ENCODE data around the gene BCO1. TPM values are rescaled to one million over a fixed set of nuclear protein-coding genes. Genes with fewer than 3 reads are reported as not detected.

BCO1 gene
- total RNA-seq, 1 experiment from 2014 or later, result not detected

DNA sequence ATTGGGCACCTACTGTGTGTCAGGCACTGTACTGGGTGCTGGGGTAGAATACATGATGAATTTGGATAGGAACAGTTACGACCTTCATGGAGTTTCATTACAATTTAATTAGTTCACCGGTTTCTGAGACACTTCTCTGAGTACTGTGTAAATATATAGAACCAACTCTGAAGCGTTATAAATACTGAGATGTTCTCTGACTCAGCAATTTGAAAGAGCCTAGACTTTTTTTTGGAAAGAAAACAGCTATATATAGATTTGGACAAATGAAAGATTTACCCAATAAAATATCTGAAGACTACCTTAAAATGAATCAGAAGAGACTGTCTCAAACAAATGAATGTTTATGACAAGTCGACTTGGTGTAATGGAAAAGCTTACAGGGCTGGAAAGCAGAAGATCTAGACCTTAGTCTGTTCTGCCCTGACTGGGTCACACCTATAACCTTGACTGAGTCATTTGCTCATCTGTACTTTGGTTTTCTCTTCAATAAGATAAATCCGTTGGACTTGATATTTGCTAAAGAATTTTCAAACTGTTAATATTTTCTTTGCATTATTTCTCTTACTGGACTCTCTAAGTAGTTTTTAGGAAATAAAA is 71.7 kb downstream of the BCO1 start:
- H3K36me3 ChIP-seq (ENCODE audit: insufficient read depth, low read length), result no peaks in the 10 kb centered on the region
- no peak for DNase-seq
- no peak overlapping the region for H2AFZ ChIP-seq (ENCODE audit: low read length)
- peaks cover 12% of the 10 kb centered on the region for H3K79me2 ChIP-seq (ENCODE audit: low read length)
- no peaks in the 10 kb centered on the region for H3K27me3 ChIP-seq (ENCODE audit: low read length)
- no peak overlapping the region for H3K27ac ChIP-seq (ENCODE audit: low read length)
- H3K4me1 ChIP-seq (ENCODE audit: low read length), result peaks cover 11% of the 10 kb centered on the region
- H3K9me2 ChIP-seq (replicated peaks; ENCODE audit: insufficient read depth, low read length), result no peaks in the 10 kb centered on the region
- H4K20me1 ChIP-seq (ENCODE audit: insufficient read depth, low read depth, low read length), result 0 out of 2 replicates have a peak, but pooled peaks cover 11% of the 10 kb centered on the region
- no peak overlapping the region for H3K4me2 ChIP-seq (ENCODE audit: low read depth, low read length, poor library complexity, severe bottlenecking)
- H3K9ac ChIP-seq (ENCODE audit: low read length), result no peak overlapping the region
- no peaks in the 10 kb centered on the region for H3K9me3 ChIP-seq (ENCODE audit: low read length)
- no peak overlapping the region for H3K4me3 ChIP-seq (ENCODE audit: low read length)

DNA sequence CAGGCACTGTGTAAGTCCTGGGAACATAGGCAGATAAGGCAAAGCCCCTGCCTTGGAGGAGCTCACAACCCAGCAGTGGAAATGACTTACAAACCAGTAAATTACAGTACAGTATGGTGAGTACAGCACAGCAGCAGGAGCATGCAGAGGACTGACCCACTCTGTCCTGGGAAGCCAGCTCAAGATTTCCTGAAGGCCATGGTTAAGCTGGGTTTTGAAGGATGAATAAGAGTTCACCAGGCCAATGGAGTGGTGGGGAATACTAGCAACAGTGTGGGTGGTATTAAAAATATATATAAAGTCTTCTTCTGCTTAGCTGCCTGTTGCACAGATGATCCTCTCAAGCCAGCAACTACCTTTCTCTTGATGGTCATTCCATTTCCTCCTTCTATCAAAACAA is 73.3 kb downstream of the BCO1 start:
- Histone ChIP-seq H3K27me3 (ENCODE audit: low read length) (no peaks in the 10 kb centered on the region), H4K20me1 (ENCODE audit: insufficient read depth, low read depth, low read length) (peaks cover 19% of the 10 kb centered on the region; the same call in 1 of the 2 replicates), H3K4me3 (ENCODE audit: low read length) (no peak overlapping the region), H3K27ac (ENCODE audit: low read length) (no peak overlapping the region), H3K4me2 (ENCODE audit: low read depth, low read length, poor library complexity, severe bottlenecking) (no peak overlapping the region), H3K36me3 (ENCODE audit: insufficient read depth, low read length) (no peaks in the 10 kb centered on the region), H3K4me1 (ENCODE audit: low read length) (peaks cover 18% of the 10 kb centered on the region), H3K9me3 (ENCODE audit: low read length) (no peaks in the 10 kb centered on the region), H3K79me2 (ENCODE audit: low read length) (peaks cover 15% of the 10 kb centered on the region), H3K9me2 (replicated peaks; ENCODE audit: insufficient read depth, low read length) (no peaks in the 10 kb centered on the region), H3K9ac (ENCODE audit: low read length) (no peak overlapping the region), H2AFZ (ENCODE audit: low read length) (no peak overlapping the region)
- no peak for DNase-seq

GRCh38 chr16:81313701-81314602 is 75.5 kb downstream of the BCO1 start:
- Histone ChIP-seq H3K9me3 (ENCODE audit: low read length) (no peaks in the 10 kb centered on the region), H3K79me2 (ENCODE audit: low read length) (peaks cover 17% of the 10 kb centered on the region), H3K27me3 (ENCODE audit: low read length) (no peaks in the 10 kb centered on the region), H4K20me1 (ENCODE audit: insufficient read depth, low read depth, low read length) (peaks cover 32% of the 10 kb centered on the region), H3K27ac (ENCODE audit: low read length) (no peak overlapping the region), H3K4me3 (ENCODE audit: low read length) (peak overlapping the region; percentile 86), H3K9ac (ENCODE audit: low read length) (peak overlapping the region; percentile 83), H3K4me2 (ENCODE audit: low read depth, low read length, poor library complexity, severe bottlenecking) (peak overlapping the region; percentile 94), H2AFZ (ENCODE audit: low read length) (peak overlapping the region; percentile 94), H3K36me3 (ENCODE audit: insufficient read depth, low read length) (no peaks in the 10 kb centered on the region), H3K9me2 (replicated peaks; ENCODE audit: insufficient read depth, low read length) (no peaks in the 10 kb centered on the region), H3K4me1 (ENCODE audit: low read length) (peaks cover 18% of the 10 kb centered on the region)
- no peak for DNase-seq

GRCh38 chr16:81314603-81315270 is 76.2 kb downstream of the BCO1 start, which contains the start of gene GAN:
Gene GAN, plus strand, starts transcription at chr16:81314962. Its CDS starts 152 bp downstream, at chr16:81315114.
- peak within 1 kb of the TSS; percentile 94 for H3K4me2 ChIP-seq (ENCODE audit: low read depth, low read length, poor library complexity, severe bottlenecking)
- H3K79me2 ChIP-seq (ENCODE audit: low read length), result peaks cover 22% of the 10 kb centered on the region
- H3K4me3 ChIP-seq (ENCODE audit: low read length), result peak within 1 kb of the TSS; percentile 86

DNA sequence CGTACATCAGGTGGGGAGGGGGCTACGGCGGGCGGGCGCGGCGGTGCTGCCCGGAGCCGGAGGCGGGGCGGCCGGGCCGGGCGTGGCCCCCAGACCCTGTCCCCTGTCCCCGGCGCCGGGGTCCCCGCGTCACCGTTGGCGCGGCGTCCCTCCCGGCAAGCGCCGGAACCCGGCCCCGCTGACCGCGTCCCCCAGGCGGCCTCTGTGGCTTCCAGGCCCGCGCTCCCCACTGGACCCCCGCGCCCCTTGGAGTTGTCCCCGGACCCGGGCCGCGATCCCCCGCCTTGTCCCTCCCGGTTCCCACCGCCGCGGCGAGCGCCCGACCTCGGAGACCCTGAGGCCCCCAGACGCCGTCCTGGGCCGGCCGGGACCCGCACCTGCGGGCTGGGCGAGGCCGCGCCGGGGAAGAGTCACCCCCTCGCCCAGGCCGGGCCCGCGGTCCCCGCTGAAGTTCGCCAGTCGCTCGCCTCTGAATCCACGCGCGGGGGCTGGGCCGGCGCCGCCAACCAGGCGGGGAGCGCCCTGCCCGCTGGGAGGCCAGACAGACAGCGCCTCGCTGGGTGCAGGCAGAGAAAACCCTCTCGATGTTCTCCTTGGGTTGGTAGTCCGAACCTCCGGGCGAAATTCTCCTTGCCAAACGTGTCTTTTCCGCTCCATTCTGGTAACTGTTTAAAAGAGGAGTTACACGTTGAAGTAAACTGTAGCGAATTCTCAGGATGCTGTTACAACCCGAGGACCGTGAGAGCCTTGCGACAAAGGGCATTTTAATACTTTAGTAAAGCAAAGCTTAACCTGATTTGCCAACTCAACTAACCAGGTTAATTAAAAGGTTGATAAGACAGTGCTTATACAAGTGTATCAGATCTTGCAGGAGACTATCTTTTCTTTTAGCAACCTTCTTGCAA is 77.0 kb downstream of the BCO1 start:
- H3K27ac ChIP-seq (ENCODE audit: low read length), result no peak overlapping the region
- H3K79me2 ChIP-seq (ENCODE audit: low read length), result peaks cover 24% of the 10 kb centered on the region
- H3K9ac ChIP-seq (ENCODE audit: low read length), result peak overlapping the region; percentile 84
- H3K9me3 ChIP-seq (ENCODE audit: low read length), result no peaks in the 10 kb centered on the region
- H3K27me3 ChIP-seq (ENCODE audit: low read length), result no peaks in the 10 kb centered on the region
- peak overlapping the region; percentile 94 for H3K4me2 ChIP-seq (ENCODE audit: low read depth, low read length, poor library complexity, severe bottlenecking)
- peaks cover 46% of the 10 kb centered on the region for H4K20me1 ChIP-seq (ENCODE audit: insufficient read depth, low read depth, low read length)
- no peaks in the 10 kb centered on the region for H3K36me3 ChIP-seq (ENCODE audit: insufficient read depth, low read length)
- DNase-seq, result peak; percentile 58
- H3K9me2 ChIP-seq (replicated peaks; ENCODE audit: insufficient read depth, low read length), result no peaks in the 10 kb centered on the region
- peak overlapping the region; percentile 85; the same call in 1 of the 2 replicates for H2AFZ ChIP-seq (ENCODE audit: low read length)
- H3K4me1 ChIP-seq (ENCODE audit: low read length), result peaks cover 18% of the 10 kb centered on the region
- peak overlapping the region; percentile 86 for H3K4me3 ChIP-seq (ENCODE audit: low read length)

More at GRCh38 chr16:81314603-81315270, 76.2 kb downstream of the BCO1 start, which contains the start of gene GAN:
- Histone ChIP-seq H3K9me3 (ENCODE audit: low read length) (no peaks in the 10 kb centered on the region), H4K20me1 (ENCODE audit: insufficient read depth, low read depth, low read length) (peaks cover 38% of the 10 kb centered on the region), H3K9ac (ENCODE audit: low read length) (peak within 1 kb of the TSS; percentile 84), H3K4me1 (ENCODE audit: low read length) (peaks cover 18% of the 10 kb centered on the region), H3K27ac (ENCODE audit: low read length) (no peak within 1 kb of the TSS), H3K27me3 (ENCODE audit: low read length) (no peaks in the 10 kb centered on the region), H3K9me2 (replicated peaks; ENCODE audit: insufficient read depth, low read length) (no peaks in the 10 kb centered on the region), H2AFZ (ENCODE audit: low read length) (peak within 1 kb of the TSS; percentile 94), H3K36me3 (ENCODE audit: insufficient read depth, low read length) (no peaks in the 10 kb centered on the region)
- DNase-seq, result peak; percentile 99

DNA sequence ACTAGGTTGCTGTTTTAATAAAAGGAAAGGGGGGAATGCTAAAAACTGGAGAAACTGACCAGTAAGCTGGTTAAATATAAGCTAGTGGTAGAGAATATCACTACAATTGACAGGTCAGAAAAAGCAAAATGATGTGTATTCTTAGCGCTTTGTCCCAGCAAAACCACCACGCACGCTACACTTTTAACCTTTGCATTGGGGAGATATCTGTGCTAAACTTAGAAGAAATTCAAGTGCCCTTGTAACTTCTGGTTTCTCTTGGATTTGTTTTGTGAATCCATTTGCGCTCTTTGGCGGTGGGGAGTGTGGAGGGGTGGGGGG is 77.6 kb downstream of the BCO1 start:
- Histone ChIP-seq H3K79me2 (ENCODE audit: low read length) (peaks cover 24% of the 10 kb centered on the region), H3K36me3 (ENCODE audit: insufficient read depth, low read length) (no peaks in the 10 kb centered on the region), H4K20me1 (ENCODE audit: insufficient read depth, low read depth, low read length) (peaks cover 47% of the 10 kb centered on the region), H3K27me3 (ENCODE audit: low read length) (no peaks in the 10 kb centered on the region), H3K9me3 (ENCODE audit: low read length) (no peaks in the 10 kb centered on the region), H3K27ac (ENCODE audit: low read length) (no peak overlapping the region), H3K4me2 (ENCODE audit: low read depth, low read length, poor library complexity, severe bottlenecking) (peak overlapping the region; percentile 94), H3K4me3 (ENCODE audit: low read length) (peak overlapping the region; percentile 86), H2AFZ (ENCODE audit: low read length) (no peak overlapping the region), H3K9me2 (replicated peaks; ENCODE audit: insufficient read depth, low read length) (no peaks in the 10 kb centered on the region), H3K9ac (ENCODE audit: low read length) (peak overlapping the region; percentile 84), H3K4me1 (ENCODE audit: low read length) (peaks cover 18% of the 10 kb centered on the region)
- DNase-seq, result no peak

GRCh38 chr16:81318711-81319110 is 80.2 kb downstream of the BCO1 start:
- DNase-seq, result no peak

More at GRCh38 chr16:81318711-81319110, 80.2 kb downstream of the BCO1 start:
- H3K4me2 ChIP-seq (ENCODE audit: low read depth, low read length, poor library complexity, severe bottlenecking), result no peak overlapping the region
- no peaks in the 10 kb centered on the region for H3K9me2 ChIP-seq (replicated peaks; ENCODE audit: insufficient read depth, low read length)
- no peaks in the 10 kb centered on the region for H3K9me3 ChIP-seq (ENCODE audit: low read length)
- no peaks in the 10 kb centered on the region for H3K27me3 ChIP-seq (ENCODE audit: low read length)
- peaks cover 12% of the 10 kb centered on the region for H3K4me1 ChIP-seq (ENCODE audit: low read length)
- no peaks in the 10 kb centered on the region for H3K36me3 ChIP-seq (ENCODE audit: insufficient read depth, low read length)
- no peak overlapping the region for H2AFZ ChIP-seq (ENCODE audit: low read length)
- no peak overlapping the region for H3K27ac ChIP-seq (ENCODE audit: low read length)
- H3K4me3 ChIP-seq (ENCODE audit: low read length), result no peak overlapping the region
- H3K9ac ChIP-seq (ENCODE audit: low read length), result no peak overlapping the region
- H3K79me2 ChIP-seq (ENCODE audit: low read length), result peaks cover 27% of the 10 kb centered on the region
- peaks cover 65% of the 10 kb centered on the region for H4K20me1 ChIP-seq (ENCODE audit: insufficient read depth, low read depth, low read length)
